Karpas-422 (cell line): ENCODE results near the gene HNRNPD. TPM values are rescaled to one million over a fixed set of nuclear protein-coding genes. Genes with fewer than 3 reads are reported as not detected.

Experiments
- small RNA-seq: library from RNA; depleted of rRNA; stranded (forward); fragments of <200 nt; gene quantifications from one replicate; pipeline ENCODE3, GENCODE V24; 2014
- total RNA-seq: library from RNA; depleted of rRNA; stranded (reverse); fragments of >200 nt; shearing (Covaris generic); gene quantifications from 2 replicates; pipeline ENCODE4 v1.2.3, GENCODE V29; 2014; ENCODE audit warnings: low replicate concordance; rRNA removed

HNRNPD gene
- total RNA-seq, 1 experiment from 2014 or later, result 64.1 TPM

Small RNAs within 50 kb of the gene (small RNA-seq; reads per million reads assigned to genes)
- gene RF00150, result not detected

Other genes with a start within 250 kb of the HNRNPD start
- 68.5 and 87.5 TPM in 2 replicates for gene HNRNPDL, start 56.5 kb upstream of the HNRNPD start, total RNA-seq
- 13.4 and 17.2 TPM in 2 replicates for gene ENOPH1, start 56.6 kb upstream of the HNRNPD start, total RNA-seq
- not detected in 2 replicates for gene TMEM150C, start 188.0 kb upstream of the HNRNPD start, total RNA-seq